ENCODE data around the gene INTS3. TPM values are rescaled to one million over a fixed set of nuclear protein-coding genes. Genes with fewer than 3 reads are reported as not detected.
A peak's percentile ranks its signal among the peaks of the same experiment; 100 is the strongest.

The INTS3 gene
- total and polyA plus RNA-seq, 9 of the 15 experiments (the other 6 are each of a cell fraction or from before 2014, with no cell fraction given) = 6.3 to 24.1 (median 14.3) TPM

GRCh38 chr1:153783233-153784190 is 55.7 kb downstream of the INTS3 start (continued):
- TF ChIP-seq POLR2G (IDR thresholded peaks at IDR 0.05; ENCODE audit: low read depth, low read length) (peak; percentile 98), TEAD4 (IDR thresholded peaks at IDR 0.05; ENCODE audit: low read length) (0 out of 2 replicates have a peak, but pooled peaks have one; percentile 7), TEAD4 (CRISPR knock-in tag; IDR thresholded peaks at IDR 0.05; ENCODE audit: borderline replicate concordance) (no peak), CBFA2T3 (IDR thresholded peaks at IDR 0.05) (no peak), PREB (CRISPR knock-in tag; IDR thresholded peaks at IDR 0.05) (no peak), HOXB6 (CRISPR knock-in tag; IDR thresholded peaks at IDR 0.05; ENCODE audit: borderline replicate concordance) (no peak), ELK3 (CRISPR knock-in tag; IDR thresholded peaks at IDR 0.05) (no peak), SAFB (IDR thresholded peaks at IDR 0.05; ENCODE audit: borderline replicate concordance, low read depth, low read length) (no peak), GATAD2B (IDR thresholded peaks at IDR 0.05; ENCODE audit: borderline replicate concordance) (0 out of 2 replicates have a peak, but pooled peaks have one; percentile 37), FUS (optimal IDR thresholded peaks at IDR 0.05; ENCODE audit: low read depth, low read length) (no peak), ZNF695 (CRISPR knock-in tag; IDR thresholded peaks at IDR 0.05) (no peak), MEIS2 (IDR thresholded peaks at IDR 0.05; ENCODE audit: partially characterized antibody) (peak; percentile 54), ZNF584 (CRISPR knock-in tag; IDR thresholded peaks at IDR 0.05; ENCODE audit: low read depth) (no peak), ELF2 (CRISPR knock-in tag; IDR thresholded peaks at IDR 0.05) (no peak), ZNF717 (CRISPR knock-in tag; IDR thresholded peaks at IDR 0.05) (no peak), NBN (IDR thresholded peaks at IDR 0.05; ENCODE audit: low read depth) (peak; percentile 91), ZBTB12 (CRISPR knock-in tag; IDR thresholded peaks at IDR 0.05) (no peak), HDAC1 (IDR thresholded peaks at IDR 0.05) (peak in 1 of 2 experiments; percentile 84; a peak in 2 of 4 replicates), RBFOX2 (IDR thresholded peaks at IDR 0.05; ENCODE audit: low read depth, low read length) (peak; percentile 96), PCBP1 (IDR thresholded peaks at IDR 0.05; ENCODE audit: low read depth, low read length, poor library complexity, severe bottlenecking) (peak; percentile 51), CCNT2 (IDR thresholded peaks at IDR 0.05; ENCODE audit: borderline replicate concordance, extremely low read depth, insufficient read length, low read depth, low read length) (peak; percentile 64), ZNF232 (CRISPR knock-in tag; IDR thresholded peaks at IDR 0.05) (no peak), EWSR1 (IDR thresholded peaks at IDR 0.05; ENCODE audit: borderline replicate concordance, low read depth, partially characterized antibody) (no peak)

All from K562 (cell line).